Ureter (tissue), 1 donor: ENCODE data around the gene SLC28A3. TPM values are rescaled to one million over a fixed set of nuclear protein-coding genes. Genes with fewer than 3 reads are reported as not detected.

Source experiments
- DNase-seq: peaks from one replicate; pipeline ENCODE4 v3.0.0-alpha.2; 2020; ENCODE audit warnings: low spot score
- total RNA-seq: library from RNA; stranded (reverse); gene quantifications from one replicate; pipeline ENCODE4 v1.2.4, GENCODE V29; 2023
- donor health status: DM: yes; HTN: yes; CAD: no.

Gene SLC28A3
- total RNA-seq, 1 donor from 2014 or later, result 4.9 TPM

DNA sequence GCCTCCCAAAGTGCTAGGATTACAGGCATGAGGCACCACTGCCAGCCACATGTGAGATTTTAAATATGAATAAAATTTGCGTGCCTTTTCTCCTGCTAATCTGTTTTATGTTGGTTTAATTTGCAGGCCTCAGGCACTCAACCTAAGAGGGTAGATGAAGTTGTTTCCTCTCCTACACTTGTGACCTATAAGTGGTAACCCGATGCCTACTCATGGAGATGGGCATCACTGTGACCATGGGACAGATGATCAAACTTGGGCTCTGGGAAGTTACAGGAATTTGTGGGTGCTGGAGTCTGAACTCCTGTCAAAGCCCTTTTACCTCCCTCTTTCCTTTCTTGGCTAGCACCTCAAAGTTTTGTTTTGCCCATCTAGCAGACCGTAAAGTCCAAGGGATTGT is 1.1 kb downstream of the SLC28A3 start:
- DNase-seq, result no peak

DNA sequence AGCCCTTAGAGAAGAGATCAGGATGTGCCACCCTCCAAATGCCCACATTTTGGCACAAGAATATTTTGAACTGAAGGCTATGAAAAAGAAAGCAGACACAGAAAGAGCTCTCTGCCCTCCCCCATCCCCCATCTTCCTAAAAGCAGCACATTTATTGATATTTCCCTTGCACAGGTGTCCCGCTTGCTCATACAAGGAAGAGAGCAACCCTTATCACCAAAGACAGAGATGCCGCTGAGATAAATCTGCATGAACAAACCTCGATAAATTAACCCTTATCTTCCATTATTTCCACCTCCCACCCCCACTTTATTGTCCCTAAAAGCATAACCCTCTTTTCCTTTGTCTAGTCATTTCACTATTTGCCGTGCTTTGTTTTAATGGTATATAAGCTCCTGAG is 1.8 kb downstream of the SLC28A3 start:
- DNase-seq, result no peak

DNA sequence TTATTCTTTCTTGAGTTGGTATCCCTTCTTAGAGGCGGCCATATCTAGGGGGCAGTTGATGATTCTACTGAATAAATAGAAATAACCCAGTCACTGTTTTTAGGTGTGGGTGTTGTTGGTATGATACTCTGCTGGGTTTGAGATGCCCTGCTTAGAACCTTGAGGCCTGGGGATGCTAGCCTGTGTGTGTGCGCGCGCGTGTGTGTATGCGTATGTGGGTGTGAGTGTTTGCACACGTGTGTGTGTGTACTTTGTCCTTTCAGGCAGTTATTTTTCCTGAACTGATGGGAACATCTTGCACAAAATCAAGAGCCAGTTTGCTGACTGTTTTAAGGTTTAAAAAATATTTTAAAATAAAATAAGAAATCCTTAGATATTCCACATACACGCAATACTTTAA is 3.3 kb downstream of the SLC28A3 start:
- DNase-seq, result no peak

DNA sequence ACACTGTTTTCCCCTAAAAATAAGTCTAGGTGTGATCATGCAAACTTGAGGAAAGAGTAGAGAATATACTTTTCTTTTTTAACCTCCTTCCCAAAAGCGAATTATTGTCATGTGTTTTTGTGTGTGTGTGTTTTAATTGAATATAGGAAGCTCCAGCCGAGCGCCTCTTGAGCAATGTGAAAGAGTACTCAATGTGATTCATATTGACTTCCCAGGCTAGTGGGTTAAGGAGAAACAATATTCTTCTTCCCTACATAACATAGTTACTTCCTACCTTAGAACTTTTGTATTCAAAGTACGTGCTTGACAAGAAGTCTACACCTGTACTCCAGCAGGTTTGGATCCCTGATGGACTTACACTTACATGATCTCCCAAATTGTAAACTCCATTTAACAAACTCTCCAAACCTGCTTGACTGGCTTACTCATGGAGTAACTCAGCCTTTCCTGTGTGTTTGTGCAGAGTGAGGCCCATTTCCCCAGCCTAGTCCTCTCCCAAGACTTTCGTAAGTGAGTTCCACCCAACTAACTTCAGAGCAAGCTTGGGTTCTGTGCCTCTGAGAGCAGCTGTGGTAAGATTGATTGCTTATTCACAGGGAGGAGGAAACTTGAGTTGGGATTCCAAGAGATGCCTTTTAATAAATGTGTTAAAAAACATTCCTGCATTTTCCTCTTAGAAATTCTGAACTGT is 9.3 kb downstream of the SLC28A3 start:
- no peak for DNase-seq

DNA sequence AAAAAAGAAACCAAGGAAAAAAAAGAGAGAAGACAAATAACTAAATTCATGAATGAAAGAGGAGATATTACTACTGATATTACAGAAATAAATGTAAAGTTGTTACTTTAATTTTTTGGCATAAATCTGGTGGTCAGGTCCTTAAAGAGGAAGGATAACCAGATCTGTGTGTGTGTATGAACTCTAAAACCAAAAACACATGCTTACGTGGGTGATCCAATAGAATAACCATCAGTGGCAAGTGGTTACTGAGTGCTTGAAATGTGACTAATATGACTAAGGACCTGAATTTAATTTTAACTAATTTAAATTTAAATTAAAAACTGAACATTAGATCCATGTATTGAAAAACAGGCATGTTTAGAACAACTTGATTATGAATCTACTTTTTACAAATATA is 10.3 kb downstream of the SLC28A3 start:
- DNase-seq, result no peak

DNA sequence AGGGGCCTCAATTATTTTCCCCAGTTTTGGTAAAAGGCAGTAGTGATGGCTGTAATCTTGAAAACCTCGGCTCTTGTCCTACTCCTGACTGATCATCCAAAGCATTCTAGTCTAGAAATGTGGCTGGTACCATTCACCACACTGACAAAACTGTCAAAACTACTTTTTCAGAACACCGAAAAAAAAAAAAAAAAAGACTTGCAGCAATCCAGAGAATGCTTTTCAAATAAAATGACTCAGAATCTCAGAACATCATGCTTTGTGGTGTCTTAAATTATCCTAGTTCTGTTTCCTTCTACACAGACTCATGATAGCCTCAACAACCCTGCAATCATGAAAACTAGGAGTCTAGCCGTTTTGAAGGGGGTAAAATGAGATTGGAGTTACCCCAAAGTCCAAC is 13.4 kb downstream of the SLC28A3 start:
- DNase-seq, result no peak

DNA sequence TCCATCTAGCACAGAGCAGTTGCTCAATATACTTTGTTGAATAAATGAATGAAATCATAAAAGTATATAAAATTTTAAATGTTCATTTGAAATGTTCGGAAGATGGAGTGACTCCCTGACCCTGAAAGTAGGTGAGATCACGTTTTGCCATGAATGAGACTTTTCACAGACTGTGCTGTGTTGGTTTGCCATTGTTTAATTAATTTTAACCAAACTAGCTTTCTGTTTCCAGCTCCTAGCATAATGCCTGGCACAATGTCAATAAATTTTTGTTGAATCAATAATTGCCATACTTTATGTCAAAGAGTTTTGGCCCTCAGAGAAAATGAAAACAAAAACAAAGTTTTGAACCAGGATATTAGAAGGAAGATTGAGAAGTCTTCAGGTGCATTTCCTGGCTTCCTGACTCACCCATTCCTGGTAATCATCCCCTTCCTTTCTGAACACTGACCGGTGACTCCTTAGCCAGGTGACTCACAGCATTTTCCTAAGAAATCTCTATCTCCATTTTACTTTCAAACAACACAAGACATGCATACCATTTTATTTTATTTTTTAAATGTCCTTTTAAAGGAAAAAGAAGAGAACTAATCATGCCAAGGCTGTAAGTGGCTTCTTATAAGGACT is 15.1 kb downstream of the SLC28A3 start:
- DNase-seq, result no peak

DNA sequence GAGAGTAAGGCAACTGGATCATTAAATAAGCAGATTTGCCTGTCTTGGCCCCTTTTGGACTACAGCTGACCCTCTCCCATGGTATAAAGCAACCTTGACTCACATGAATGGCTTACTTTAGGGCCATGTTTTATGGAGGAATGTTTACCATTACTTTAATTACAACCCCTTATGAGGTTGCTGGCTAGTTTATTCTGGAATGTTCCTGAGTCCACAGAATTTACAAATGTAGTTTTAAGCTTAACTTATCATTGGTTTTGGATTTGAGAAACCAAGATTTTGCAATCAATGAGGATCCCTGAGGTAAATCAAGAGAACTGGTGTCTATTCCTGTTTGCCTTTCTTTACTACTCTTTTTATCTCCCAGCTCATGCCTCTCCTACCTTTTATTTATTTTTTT is 15.7 kb downstream of the SLC28A3 start:
- DNase-seq, result no peak

DNA sequence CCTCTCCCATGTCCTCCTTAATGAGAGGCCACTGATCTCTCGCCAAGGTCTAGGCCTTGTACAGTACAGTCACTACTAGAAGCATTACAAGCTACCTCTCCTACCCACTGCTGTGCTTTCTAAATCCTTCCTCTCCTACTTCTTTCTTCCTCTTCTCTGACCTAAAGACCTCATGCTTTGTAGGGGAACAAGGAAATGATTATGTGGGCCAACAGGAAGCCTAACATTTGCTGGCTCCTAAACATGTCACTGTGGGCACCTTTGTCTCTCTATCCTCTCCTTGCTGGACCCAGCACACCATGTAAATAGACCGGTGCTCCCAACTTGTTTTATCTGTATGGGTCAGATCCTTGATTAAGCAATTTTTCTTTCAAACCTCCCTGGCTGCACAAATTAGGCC is 16.7 kb downstream of the SLC28A3 start:
- no peak for DNase-seq

DNA sequence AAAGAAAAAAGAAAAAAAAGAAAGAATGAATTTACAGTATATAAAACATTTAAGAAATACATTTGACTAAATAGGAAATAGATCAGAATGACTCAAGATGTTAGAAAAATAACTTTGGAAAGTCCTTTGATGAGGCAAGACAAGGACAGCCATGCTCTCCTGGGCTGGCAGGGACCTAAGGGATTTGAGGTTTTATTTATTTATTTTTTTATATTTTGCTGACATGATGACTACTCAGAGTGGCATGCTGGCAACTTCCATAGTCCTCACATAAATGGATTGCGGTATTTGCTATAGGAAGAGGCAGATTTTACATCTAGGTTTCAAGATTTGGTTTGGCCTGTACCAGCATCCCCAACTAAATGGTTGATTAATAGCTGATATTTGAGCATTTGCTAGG is 17.7 kb downstream of the SLC28A3 start:
- DNase-seq, result no peak

DNA sequence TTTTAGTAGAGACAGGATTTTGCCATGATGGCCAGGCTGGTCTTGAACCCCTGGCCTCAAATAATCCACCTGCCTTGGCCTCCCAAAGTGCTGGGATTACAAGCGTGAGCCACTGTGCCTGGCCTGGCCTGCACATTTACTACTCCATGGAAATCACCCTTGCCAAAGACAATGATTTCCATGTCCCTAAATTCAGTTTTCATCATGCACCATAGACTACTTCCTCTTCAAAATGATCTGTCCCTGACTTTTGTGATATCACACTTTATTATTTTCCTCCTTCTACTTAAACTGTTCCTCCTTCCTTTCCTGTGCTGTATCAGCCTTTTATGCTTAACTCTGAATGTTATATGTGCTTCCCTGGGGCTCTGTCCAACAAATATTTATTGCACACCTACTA is 20.3 kb downstream of the SLC28A3 start:
- DNase-seq, result no peak

DNA sequence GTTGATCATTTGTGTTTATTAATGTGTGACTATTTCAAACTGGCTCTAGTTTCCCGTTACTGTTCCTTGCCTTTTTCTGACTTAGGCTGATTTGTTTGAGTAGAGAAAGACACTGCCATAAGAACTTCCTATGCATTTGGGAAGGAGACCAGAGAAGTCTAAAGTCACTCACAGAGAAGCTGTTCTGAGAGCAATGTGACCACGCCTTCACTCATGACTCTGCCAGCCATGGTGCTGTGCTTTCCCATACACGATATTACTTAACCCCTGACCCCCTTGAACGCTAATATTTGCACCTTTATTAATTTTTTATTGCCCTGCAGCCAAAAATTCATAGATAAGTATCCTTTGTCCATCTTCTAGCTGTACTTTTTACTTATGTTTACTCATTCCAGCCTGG is 20.9 kb downstream of the SLC28A3 start:
- DNase-seq, result no peak

DNA sequence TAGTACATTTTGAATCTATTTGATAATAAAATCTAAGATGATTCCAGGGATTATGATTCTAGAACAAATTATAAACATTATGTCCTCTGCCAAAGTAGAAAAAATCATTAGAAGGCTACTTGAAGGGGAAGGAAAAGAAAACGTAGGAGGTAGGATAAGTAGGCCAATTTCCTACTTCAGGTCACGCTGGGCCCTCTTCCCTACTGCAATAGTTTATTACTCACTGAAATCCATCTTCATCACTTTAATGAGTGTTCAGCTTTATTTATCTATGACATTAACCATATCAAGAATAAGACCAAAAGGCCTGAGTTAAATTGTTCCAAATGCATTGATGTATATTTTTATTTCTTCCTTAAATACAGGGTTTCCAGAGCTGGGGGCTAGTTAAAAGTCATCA is 21.6 kb downstream of the SLC28A3 start:
- no peak for DNase-seq

DNA sequence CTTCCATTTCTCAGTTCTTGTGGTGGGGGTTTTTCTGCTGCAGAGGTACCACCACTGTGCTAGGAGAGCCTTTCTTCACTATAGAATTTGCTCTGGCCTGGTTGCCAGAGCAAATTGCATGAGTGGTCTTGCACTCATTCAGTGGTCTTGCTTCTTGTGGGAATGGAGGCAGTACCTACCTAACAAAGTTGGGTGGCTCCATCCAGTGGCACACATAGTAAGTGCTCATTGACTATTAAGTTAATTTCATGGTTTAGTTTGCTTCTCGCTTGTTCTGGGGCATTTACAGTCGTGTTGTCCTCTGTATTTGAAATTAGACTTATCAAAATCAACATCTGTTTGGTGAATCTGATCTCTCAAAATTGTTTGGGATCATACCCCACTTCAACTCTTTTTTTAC is 23.0 kb downstream of the SLC28A3 start:
- DNase-seq, result no peak

DNA sequence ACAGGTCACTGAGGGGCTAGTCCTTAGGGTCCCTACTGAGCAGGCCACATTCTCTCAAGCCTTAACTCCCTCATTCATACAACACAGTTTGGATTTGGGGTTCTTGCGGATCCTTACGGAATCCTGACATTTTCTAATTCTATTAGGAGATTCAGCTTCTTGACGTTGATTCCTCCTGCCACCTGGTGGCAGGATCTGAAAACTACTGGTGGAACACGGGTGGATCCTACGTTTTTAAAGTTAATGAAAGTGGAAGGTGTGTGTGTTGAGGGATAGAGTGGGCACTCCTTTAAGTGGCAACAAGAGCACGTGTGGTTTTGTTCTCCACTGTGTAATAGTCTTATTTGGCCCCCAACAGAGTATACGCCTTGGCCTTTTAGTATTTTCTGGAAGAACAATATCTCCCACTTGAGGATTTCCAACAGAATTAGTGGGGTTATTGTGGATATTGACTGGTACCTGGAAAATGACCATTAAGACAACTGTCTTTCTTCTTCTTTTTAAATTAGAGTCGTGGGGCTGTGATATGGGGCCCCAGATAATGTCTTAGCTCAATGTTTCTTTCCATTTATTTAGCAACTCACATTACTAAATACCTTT is 25.2 kb downstream of the SLC28A3 start:
- DNase-seq, result peak; percentile 58

DNA sequence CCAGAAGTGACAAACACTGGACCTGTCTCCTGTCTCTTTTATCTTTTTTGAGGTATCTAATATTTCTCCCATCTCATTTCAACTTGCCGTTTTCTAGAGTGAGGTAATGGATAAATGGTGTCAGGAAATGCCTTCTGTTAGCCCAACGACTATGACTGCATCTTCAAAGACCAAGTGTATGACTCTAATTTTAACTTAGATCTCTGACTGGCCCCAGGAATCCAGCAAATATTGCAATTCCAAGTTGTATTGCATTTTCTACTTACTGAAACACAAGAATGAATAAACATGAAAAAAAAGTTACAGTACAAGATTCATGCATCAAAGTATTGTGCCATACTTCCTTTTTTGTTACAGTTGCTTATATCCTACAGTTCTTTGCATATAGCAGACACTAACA is 26.3 kb downstream of the SLC28A3 start:
- DNase-seq, result no peak

DNA sequence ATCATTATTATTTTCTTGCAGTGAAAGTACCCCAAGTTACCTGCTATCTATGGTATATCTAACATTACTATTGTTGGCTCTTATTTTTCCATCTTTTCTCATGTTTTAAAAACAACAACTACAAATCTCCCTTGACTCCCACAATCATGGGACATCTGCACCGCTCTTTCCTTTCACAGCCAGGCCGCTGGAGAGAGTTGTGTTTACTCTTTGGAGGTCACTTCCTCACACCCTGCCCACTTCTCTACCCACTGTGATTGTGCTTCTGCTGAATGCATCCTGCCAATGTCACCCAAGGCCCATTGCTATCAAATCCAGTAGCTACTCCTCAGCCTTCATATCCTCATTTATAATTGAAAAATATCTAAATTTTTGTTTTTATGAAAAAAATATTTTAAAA is 29.7 kb downstream of the SLC28A3 start:
- no peak for DNase-seq

DNA sequence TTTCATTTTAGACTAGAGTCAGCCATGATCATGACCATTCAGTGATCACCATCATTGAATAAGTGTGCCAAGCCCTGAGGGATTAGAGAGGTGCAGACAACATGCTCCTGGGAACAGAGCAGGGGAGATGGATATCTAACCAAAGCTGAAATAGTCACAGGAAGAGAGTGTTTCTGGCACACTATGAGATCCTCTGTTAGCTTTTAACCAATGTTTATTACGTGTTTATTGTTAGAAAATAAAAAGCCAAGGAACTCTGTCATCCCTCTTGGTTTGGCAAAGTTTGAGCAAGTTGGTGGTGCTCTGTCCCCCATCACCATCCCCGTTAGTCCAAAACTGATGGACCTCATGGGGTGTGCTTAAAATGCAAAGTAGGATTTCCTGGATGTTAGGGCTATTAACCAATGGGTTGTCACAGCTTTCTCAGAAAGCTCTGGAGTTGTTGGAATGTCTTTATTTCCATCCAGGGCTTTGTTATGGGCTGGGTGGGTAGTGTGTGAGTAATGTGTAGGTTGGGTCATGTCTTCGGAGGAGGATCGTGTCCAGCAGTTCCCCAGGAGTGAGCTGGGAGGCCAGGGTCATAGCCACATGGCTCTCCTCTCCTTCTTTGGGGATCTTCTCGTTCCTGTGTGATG is 34.9 kb downstream of the SLC28A3 start:
- DNase-seq, result no peak

DNA sequence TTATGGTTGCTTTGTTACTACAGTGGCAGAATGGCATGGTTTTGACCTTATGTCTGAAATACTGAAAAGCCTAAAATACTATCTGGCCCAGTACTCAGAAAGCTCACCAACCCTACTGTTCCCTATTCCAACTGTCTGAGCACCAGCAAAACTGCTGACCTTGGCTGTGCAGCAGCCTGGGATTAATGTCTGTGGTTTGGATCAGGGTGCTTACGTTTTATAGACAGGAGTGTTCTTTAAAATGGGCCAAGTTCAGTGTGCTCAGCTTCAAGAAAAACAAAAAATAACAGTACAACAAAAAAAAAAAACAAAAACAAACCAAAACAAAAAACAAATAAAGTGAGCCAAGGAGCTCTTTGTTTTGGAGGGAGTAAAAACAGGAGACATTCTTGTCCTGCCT is 36.4 kb downstream of the SLC28A3 start:
- no peak for DNase-seq

DNA sequence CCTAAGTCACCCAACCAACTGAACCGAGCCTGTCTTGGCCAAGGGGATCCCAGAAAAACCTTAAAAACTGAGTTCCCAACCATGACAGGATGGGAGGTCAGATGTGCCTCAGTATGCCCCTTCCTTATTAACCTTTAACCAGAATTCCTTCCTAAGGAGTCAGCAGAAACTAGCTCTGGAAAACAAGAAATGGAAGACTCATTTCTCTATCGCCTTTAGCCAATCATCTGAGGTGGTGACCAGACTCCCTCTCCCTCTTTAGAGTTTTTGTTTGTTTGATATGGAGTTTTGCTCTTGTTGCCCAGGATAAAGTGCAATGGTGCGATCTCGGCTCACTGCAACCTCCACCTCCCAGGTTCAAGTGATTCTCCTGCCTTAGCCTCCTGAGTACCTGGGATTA is 37.5 kb downstream of the SLC28A3 start:
- DNase-seq, result no peak

DNA sequence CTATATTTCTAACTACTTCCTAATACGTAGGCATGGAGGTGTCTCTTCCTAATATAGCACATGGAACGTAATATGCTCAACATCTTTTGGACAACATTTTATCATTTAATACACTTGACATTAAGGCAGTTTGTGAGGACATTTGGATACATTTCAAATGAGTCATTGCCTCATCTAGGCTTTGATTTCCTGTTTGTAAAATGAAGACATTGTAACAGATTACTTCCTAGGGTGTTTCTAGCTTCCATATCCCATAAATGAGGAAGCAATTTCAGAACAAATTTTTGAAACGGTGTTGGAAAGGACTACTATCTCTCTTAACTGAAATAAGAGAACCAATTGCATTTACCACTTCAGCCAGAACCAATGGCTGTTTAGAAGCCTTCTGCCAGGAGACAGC is 38.7 kb downstream of the SLC28A3 start:
- no peak for DNase-seq

DNA sequence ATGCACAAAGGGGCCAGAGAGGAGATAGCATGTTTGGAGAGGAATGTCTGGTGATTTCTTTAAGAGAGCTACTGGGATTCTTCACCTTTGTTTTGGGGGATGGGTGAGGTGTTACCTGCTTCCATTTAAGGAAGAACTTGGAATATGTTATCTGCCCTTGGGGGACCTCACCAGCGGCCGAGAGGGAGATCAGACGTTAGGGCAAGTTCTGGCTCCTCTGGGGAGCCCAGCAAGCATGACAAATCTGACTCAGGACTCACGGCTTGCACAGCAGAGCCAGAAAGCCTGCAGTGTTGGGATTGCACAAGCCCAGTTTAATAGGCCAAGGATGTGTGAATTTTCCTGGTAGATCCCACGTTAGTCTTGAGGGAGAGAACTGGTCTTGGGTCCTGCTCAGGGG is 40.3 kb downstream of the SLC28A3 start:
- DNase-seq, result no peak

DNA sequence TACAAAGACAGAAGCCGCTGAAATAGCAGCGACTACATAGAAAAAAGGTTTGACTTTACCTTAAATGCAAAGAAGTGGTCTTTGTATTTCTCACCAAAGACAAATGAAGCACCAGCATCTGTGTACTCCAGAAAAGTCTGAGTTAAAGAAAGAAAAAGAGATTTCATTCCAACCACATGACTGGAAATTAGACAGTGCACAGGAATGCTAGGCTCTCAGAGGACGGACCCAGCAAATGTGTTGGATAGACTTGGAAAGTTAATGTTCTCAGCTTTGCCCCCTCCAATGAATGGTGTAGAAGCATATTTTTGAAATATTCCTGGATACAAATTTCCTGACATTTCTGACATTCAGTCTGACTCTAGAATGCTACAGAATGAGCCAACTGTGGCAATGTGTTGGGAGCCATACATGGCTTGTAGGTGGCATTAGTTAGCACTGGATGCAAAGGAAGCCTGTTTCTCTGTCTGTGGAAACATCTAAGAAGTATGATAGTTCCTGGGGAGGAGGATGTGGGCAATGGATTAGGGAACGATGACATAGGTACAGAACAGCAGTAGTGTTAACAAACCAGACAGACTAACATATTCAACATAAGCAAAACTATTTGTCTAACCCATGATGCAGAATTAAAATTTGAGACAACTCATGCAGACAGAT is 43.3 kb downstream of the SLC28A3 start:
- DNase-seq, result no peak
